ENCODE data around the gene RBPMS2. TPM values are rescaled to one million over a fixed set of nuclear protein-coding genes. Genes with fewer than 3 reads are reported as not detected.
A peak's percentile ranks its signal among the peaks of the same experiment; 100 is the strongest.
"Not testable (repeated sequence)": the region's sequence is repeated elsewhere in the genome, so short reads cannot be mapped to it uniquely, and the experiment has no call there.

RBPMS2 gene
- total RNA-seq, 1 donor from 2014 or later = 4.8 TPM

DNA sequence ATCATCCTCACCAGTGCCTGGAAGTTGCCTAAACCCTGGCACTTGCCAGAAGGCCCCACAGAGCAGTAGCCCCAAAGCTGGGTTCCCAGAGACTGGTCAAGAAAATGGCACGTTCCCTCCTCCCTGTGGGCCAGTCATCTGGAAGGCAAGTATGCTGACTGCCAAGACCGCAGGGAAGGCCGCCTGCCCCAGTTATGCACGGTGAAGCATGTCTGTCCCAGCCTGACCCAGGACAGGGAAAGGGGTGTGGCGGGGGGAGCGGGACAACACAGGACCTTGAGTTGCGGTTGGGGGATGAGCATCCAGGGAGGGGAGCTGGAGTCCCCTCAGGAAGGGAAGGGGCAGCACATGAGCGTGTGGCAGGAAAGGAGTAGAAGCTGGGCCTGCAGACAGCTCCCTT, 33.0 kb downstream of the RBPMS2 start:
- Mint-ChIP-seq H3K27ac (ENCODE audit: unreplicated experiment) (no peak overlapping the region), H3K36me3 (ENCODE audit: unreplicated experiment) (no peaks in the 10 kb centered on the region), H3K4me3 (ENCODE audit: unreplicated experiment) (no peak overlapping the region), H3K9me3 (ENCODE audit: unreplicated experiment) (no peaks in the 10 kb centered on the region), H3K27me3 (ENCODE audit: unreplicated experiment) (no peaks in the 10 kb centered on the region), H3K4me1 (ENCODE audit: unreplicated experiment) (peaks cover 2% of the 10 kb centered on the region)
- no peak for DNase-seq (ENCODE audit: extremely low spot score, unreplicated experiment)
- TF ChIP-seq, protein P1, sequence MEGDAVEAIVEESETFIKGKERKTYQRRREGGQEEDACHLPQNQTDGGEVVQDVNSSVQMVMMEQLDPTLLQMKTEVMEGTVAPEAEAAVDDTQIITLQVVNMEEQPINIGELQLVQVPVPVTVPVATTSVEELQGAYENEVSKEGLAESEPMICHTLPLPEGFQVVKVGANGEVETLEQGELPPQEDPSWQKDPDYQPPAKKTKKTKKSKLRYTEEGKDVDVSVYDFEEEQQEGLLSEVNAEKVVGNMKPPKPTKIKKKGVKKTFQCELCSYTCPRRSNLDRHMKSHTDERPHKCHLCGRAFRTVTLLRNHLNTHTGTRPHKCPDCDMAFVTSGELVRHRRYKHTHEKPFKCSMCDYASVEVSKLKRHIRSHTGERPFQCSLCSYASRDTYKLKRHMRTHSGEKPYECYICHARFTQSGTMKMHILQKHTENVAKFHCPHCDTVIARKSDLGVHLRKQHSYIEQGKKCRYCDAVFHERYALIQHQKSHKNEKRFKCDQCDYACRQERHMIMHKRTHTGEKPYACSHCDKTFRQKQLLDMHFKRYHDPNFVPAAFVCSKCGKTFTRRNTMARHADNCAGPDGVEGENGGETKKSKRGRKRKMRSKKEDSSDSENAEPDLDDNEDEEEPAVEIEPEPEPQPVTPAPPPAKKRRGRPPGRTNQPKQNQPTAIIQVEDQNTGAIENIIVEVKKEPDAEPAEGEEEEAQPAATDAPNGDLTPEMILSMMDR (IDR thresholded peaks at IDR 0.05) = no peak

DNA sequence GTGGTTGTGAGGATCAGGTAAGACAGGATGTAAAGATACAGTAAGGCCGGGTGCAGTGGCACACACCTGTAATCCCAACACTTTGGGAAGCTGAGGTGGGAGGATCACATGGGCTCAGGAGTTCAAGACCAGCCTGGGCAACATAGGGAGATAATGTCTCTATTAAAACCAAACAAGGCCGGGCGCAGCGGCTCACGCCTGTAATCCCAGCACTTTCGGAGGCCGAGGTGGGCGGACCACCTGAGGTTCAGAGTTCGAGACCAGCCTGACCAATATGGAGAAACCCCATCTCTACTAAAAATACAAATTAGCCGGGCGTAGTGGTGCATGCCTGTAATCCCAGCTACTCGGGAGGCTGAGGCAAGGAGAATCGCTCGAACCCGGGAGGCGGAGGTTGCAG, 33.7 kb downstream of the RBPMS2 start:
- not testable (repeated sequence) for H3K36me3 Mint-ChIP-seq (ENCODE audit: unreplicated experiment); H3K27ac Mint-ChIP-seq (ENCODE audit: unreplicated experiment); H3K27me3 Mint-ChIP-seq (ENCODE audit: unreplicated experiment); H3K4me3 Mint-ChIP-seq (ENCODE audit: unreplicated experiment); H3K4me1 Mint-ChIP-seq (ENCODE audit: unreplicated experiment); H3K9me3 Mint-ChIP-seq (ENCODE audit: unreplicated experiment); DNase-seq (ENCODE audit: extremely low spot score, unreplicated experiment)

DNA sequence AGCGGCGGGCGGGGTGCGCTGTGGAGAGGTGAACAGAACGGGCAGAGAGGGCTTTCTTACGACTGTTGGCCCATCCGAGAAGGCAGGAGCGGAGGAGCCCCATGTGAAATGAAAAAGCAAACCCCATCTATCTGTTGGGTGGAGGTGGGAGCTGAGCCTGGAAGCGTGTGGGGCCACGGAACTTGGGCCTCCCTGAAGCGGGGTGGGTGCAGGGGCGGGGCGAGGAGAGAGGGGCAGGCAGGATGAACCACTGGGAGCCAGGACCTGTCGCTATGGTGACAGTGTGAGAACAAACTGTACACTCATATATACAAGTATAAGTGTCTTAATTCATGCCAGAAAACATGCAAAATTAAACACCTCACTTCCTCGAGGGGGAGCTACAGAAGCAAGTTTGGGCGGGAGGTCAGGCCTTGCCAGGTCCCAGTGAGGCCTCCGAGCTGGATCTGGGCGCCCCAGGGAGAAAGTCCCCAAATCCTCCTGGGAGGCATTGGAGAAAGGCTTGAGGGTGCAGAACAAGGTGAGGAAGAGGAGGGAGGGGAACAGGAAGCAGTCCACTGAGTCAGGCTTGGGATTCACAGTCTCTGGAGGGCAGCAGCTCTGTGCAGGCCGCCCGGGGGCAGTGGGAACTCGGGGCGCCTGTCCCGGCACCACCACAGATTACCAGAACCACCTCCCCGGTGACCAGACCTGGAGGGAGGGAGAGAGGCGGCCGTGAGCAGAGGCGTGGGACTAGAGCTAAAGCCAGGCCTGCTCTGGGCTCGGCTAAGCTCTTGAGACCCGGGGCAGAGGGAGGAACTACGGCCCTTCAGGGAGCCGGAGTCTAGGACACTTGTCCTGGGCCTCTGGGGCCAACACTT, 34.8 kb downstream of the RBPMS2 start:
- H3K27me3 Mint-ChIP-seq (ENCODE audit: unreplicated experiment) = no peaks in the 10 kb centered on the region
- no peak overlapping the region for H3K4me3 Mint-ChIP-seq (ENCODE audit: unreplicated experiment)
- no peak for DNase-seq (ENCODE audit: extremely low spot score, unreplicated experiment)
- H3K9me3 Mint-ChIP-seq (ENCODE audit: unreplicated experiment) = no peaks in the 10 kb centered on the region
- H3K4me1 Mint-ChIP-seq (ENCODE audit: unreplicated experiment) = peaks cover 2% of the 10 kb centered on the region
- TF ChIP-seq, protein P1 (IDR thresholded peaks at IDR 0.05) = peak; percentile 17
- H3K36me3 Mint-ChIP-seq (ENCODE audit: unreplicated experiment) = no peaks in the 10 kb centered on the region
- H3K27ac Mint-ChIP-seq (ENCODE audit: unreplicated experiment) = no peak overlapping the region

DNA sequence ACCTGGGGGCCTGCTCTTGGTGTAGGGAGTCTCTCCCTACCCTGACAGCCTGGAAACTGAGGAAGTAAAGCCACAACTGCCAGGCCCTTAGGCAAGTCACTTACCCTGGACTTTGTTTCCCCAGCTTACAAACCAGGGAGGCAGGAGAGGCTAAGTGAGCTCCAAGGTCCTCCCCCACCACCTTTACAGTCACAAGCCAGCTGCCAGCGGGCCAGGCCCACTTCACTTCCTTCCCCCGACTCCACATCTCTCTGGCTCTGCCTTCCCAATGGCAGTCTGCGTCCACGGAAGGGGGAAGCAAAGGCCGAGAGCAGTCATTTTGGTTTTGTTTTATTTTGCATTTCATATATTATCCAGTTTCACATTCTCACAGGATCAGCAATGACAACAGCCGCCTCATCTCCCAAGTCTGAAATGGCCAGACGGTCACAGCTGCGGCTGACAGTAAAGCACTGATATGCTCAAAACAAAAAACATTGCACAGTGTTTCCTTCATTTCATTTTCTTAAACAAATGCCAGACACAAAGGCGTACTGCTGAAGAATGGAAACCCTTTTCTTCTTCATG, 35.7 kb downstream of the RBPMS2 start:
- Mint-ChIP-seq H3K36me3 (ENCODE audit: unreplicated experiment) (no peaks in the 10 kb centered on the region), H3K9me3 (ENCODE audit: unreplicated experiment) (no peaks in the 10 kb centered on the region), H3K4me1 (ENCODE audit: unreplicated experiment) (peaks cover 2% of the 10 kb centered on the region), H3K27ac (ENCODE audit: unreplicated experiment) (no peak overlapping the region), H3K4me3 (ENCODE audit: unreplicated experiment) (no peak overlapping the region), H3K27me3 (ENCODE audit: unreplicated experiment) (no peaks in the 10 kb centered on the region)
- DNase-seq (ENCODE audit: extremely low spot score, unreplicated experiment) = no peak
- TF ChIP-seq, protein P1 (IDR thresholded peaks at IDR 0.05) = no peak

DNA sequence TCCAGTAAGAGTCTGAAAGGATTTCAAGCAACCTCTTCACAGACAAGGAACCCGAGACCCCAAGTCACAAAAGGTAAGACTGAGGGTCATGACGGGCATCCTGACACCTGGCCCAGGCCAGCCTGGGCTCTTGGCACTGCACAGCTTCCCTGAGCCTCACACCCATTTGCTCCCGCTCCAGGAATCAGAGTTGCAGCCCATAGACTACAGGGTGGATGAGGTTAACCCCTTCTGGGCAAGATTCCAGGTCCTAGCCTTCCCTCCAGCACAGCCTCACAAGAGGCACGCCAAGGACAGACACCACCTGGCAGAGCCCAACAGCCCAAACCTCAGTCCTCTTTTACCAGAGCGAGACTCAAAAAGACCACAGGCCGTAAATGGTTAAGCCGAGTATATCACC, 36.2 kb downstream of the RBPMS2 start:
- Mint-ChIP-seq H3K36me3 (ENCODE audit: unreplicated experiment) (no peaks in the 10 kb centered on the region), H3K4me1 (ENCODE audit: unreplicated experiment) (peaks cover 2% of the 10 kb centered on the region), H3K27me3 (ENCODE audit: unreplicated experiment) (no peaks in the 10 kb centered on the region), H3K4me3 (ENCODE audit: unreplicated experiment) (no peak overlapping the region), H3K9me3 (ENCODE audit: unreplicated experiment) (no peaks in the 10 kb centered on the region), H3K27ac (ENCODE audit: unreplicated experiment) (no peak overlapping the region)
- TF ChIP-seq, protein P1 (IDR thresholded peaks at IDR 0.05) = no peak
- DNase-seq (ENCODE audit: extremely low spot score, unreplicated experiment) = no peak

Measured in osteocyte (in vitro differentiated cells).